HG02759 (cell line): Measurements from ENCODE around the gene PCDHB2.
"Not testable (repeated sequence)": the region's sequence is repeated elsewhere in the genome, so short reads cannot be mapped to it uniquely, and the experiment has no call there.

Experiments used
- ATAC-seq: cut with Tn5 transposase; IDR thresholded peaks from one replicate; pipeline ENCODE4 v1.9.1; 2021; ENCODE audit warnings: mild to moderate bottlenecking, moderate library complexity; ENCODE audit not compliant: unreplicated experiment

PCDHB2 gene

DNA sequence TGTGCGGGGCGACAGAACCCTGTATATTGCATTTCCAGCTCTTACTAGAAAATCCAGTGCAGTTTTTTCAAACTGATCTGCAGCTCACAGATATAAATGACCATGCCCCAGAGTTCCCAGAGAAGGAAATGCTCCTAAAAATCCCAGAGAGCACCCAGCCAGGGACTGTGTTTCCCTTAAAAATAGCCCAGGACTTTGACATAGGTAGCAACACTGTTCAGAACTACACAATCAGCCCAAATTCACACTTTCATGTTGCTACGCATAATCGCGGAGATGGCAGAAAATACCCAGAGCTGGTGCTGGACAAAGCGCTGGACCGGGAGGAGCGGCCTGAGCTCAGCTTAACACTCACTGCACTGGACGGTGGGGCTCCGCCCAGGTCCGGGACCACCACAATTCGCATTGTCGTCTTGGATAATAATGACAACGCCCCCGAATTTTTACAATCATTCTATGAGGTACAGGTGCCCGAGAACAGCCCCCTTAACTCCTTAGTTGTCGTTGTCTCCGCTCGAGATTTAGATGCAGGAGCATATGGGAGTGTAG lies 41.4 kb downstream of the PCDHB2 start:
- no peak for ATAC-seq

- not testable (repeated sequence) for ATAC-seq
Observed at GRCh38 chr5:141137346-141137745, 42.9 kb downstream of the PCDHB2 start.
